MCF 10A (cell line): ENCODE measurements around the gene DLX2. TPM values are rescaled to one million over a fixed set of nuclear protein-coding genes. Genes with fewer than 3 reads are reported as not detected.

Experiments
- BruUV-seq: library from RNA; stranded (reverse); fragments of 400-500 nt; replicated peaks from 2 replicates; lab custom pipeline; 2021; lab: Mats Ljungman, UMichigan
- CTCF ChIA-PET: fragments of 300-600 bp; sonication (Branson Sonifier 250); formaldehyde crosslinking; extraction: SDS; loops from one replicate; lab custom pipeline; 2021; ENCODE audit warnings: antibody characterized with exemption, inconsistent platforms; lab: Yijun Ruan, JAX
- POLR2A ChIA-PET: fragments of 300-600, 350-650 bp; sonication (Branson Sonifier 250); formaldehyde crosslinking; extraction: SDS; loops from one replicate; lab custom pipeline; 2020; ENCODE audit warnings: antibody characterized with exemption, inconsistent platforms; lab: Yijun Ruan, JAX
- DNase-seq: peaks from one replicate; pipeline ENCODE4 v3.0.0-alpha.2; 2018; ENCODE audit not compliant: unreplicated experiment
- H3K27ac Mint-ChIP-seq: one replicate; pipeline ENCODE4 v1.8.0; 2022; ENCODE audit warnings: mild to moderate bottlenecking, low read depth, mixed read lengths; ENCODE audit not compliant: unreplicated experiment
- H3K27me3 Mint-ChIP-seq: one replicate; pipeline ENCODE4 v1.8.0; 2022; ENCODE audit warnings: mixed read lengths; ENCODE audit not compliant: insufficient read depth, unreplicated experiment
- H3K36me3 Mint-ChIP-seq: one replicate; pipeline ENCODE4 v1.8.0; 2022; ENCODE audit warnings: mild to moderate bottlenecking, moderate library complexity, mixed read lengths; ENCODE audit not compliant: insufficient read depth, unreplicated experiment
- H3K4me1 Mint-ChIP-seq: one replicate; pipeline ENCODE4 v1.8.0; 2022; ENCODE audit warnings: mixed read lengths; ENCODE audit not compliant: insufficient read depth, unreplicated experiment
- H3K4me3 Mint-ChIP-seq: one replicate; pipeline ENCODE4 v1.8.0; 2022; ENCODE audit warnings: mild to moderate bottlenecking, moderate library complexity, mixed read lengths; ENCODE audit not compliant: unreplicated experiment
- H3K9me3 Mint-ChIP-seq: one replicate; pipeline ENCODE4 v1.8.0; 2022; ENCODE audit warnings: mixed read lengths; ENCODE audit not compliant: unreplicated experiment
- intact Hi-C: fragments of 100-400 bp; cut with micrococcal nuclease; formaldehyde crosslinking; loops from 2 replicates; pipeline ENCODE4 v1.14.1; 2022
- total RNA-seq: library from RNA; stranded (reverse); gene quantifications from 2 replicates; pipeline ENCODE4 v1.2.3, GENCODE V29; 2022
- TF ChIP-seq, protein P1 (sequence below): fragments of 200-600 bp; IDR thresholded peaks from one replicate; pipeline ENCODE4 v1.8.0; 2022; ENCODE audit warnings: antibody characterized with exemption, mild to moderate bottlenecking; ENCODE audit not compliant: unreplicated experiment

Gene DLX2
- total RNA-seq, 1 experiment from 2014 or later: 1.1 TPM

DNA sequence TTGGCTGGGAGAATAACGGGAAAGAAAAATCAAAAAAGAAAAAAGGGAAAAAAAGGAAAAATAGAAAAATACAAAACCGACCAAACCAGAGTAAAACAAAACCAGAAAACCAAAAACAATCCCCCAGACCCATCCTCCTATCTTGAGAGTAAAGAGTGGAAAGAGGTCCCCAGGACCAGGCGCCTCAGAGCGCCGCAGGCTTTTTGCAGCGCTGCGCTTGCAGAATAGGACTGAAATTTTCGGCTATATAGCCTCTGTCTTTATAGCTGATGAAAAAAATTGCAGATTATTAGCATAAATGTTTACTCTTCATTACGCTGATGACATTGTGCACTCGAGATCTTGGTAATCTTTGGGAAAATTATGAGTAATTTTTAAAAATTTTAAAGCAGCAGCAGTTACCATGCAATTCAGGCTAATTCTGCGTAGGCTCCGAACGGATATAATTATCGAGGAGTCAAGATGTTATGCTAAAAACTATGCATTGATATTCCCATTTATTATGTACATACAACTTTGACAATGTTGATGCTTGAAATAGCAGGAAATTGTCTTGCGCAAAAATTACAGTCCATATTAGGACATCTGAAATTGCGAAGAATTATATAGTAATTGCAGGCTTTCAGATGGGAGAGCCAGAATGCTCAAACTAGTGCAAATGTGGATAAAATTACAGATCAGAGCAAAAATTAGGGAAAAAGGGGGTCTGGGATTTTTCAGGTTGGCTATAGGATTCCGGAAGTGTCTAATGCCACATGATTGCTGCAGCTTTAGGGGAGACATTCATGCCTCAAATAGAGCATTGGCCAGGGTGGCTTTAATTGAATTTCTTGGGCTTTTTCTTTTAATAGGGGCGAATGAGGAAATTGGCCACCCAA, 9.0 kb downstream of the DLX2 start:
- Mint-ChIP-seq H3K4me1 (peaks cover 30% of the 10 kb centered on the region), H3K4me3 (peak overlapping the region; percentile 77), H3K27me3 (no peaks in the 10 kb centered on the region), H3K27ac (no peak overlapping the region), H3K9me3 (no peaks in the 10 kb centered on the region), H3K36me3 (no peaks in the 10 kb centered on the region)
- ChIA-PET POLR2A (interaction anchor here (0.6 to 0.7 kb wide), 3 partner anchors 91 to 1355 kb away, joined by 3 read pairs; no protein-coding TSS in a partner anchor), CTCF (interaction anchor here (0.6 kb wide), 1 partner anchor 37 kb away, joined by 3 read pairs; no protein-coding TSS in a partner anchor)
- no peak for DNase-seq
- intact Hi-C loops: no loop called here
- BruUV-seq: no TSS peak
- TF ChIP-seq, protein P1, sequence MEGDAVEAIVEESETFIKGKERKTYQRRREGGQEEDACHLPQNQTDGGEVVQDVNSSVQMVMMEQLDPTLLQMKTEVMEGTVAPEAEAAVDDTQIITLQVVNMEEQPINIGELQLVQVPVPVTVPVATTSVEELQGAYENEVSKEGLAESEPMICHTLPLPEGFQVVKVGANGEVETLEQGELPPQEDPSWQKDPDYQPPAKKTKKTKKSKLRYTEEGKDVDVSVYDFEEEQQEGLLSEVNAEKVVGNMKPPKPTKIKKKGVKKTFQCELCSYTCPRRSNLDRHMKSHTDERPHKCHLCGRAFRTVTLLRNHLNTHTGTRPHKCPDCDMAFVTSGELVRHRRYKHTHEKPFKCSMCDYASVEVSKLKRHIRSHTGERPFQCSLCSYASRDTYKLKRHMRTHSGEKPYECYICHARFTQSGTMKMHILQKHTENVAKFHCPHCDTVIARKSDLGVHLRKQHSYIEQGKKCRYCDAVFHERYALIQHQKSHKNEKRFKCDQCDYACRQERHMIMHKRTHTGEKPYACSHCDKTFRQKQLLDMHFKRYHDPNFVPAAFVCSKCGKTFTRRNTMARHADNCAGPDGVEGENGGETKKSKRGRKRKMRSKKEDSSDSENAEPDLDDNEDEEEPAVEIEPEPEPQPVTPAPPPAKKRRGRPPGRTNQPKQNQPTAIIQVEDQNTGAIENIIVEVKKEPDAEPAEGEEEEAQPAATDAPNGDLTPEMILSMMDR: no peak

DNA sequence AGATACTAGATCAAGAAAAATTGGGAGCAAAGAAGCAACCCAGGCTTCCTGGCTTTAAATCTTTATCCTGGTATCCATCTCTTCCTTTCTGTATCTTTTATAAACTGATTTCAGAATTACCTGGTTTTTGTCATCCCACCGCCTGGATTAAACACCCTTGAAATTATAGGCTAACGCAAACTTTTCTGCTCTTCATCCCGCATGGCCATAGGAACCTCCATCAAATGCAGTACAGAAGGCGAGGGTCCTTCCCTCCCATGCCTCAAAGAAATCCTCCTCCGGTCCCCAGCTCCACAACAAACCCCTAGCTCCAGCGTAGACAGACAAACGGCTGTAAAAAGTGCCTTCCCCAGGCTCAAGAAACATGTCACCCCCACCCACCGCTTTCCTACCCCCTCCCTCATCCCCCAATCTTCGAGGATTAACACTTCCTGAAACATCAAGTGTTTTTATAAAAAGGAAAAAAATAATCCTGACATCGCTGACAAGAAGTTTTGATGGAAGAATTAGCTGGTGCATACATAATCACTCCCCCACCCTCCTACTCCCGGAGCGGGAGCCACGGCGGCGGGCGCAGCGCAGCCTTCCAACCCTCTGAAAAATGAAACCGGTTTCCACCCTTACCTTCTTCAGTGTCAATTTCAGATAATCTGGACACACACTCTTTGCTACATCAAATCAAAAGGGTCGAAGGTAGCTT, 9.8 kb downstream of the DLX2 start:
- Mint-ChIP-seq H3K36me3 (no peaks in the 10 kb centered on the region), H3K27ac (no peak overlapping the region), H3K4me1 (peaks cover 26% of the 10 kb centered on the region), H3K9me3 (no peaks in the 10 kb centered on the region), H3K27me3 (no peaks in the 10 kb centered on the region), H3K4me3 (no peak overlapping the region)
- ChIA-PET POLR2A (interaction anchor here (0.6 to 0.9 kb wide), 4 partner anchors 73 to 1354 kb away, joined by 3 read pairs; partner anchors contain the start of gene SLC25A12), CTCF (interaction anchor here (0.6 kb wide), 1 partner anchor 38 kb away, joined by 3 read pairs; no protein-coding TSS in a partner anchor)
- intact Hi-C loops: no loop called here
- DNase-seq: no peak
- TF ChIP-seq, protein P1: no peak
- BruUV-seq: no TSS peak

DNA sequence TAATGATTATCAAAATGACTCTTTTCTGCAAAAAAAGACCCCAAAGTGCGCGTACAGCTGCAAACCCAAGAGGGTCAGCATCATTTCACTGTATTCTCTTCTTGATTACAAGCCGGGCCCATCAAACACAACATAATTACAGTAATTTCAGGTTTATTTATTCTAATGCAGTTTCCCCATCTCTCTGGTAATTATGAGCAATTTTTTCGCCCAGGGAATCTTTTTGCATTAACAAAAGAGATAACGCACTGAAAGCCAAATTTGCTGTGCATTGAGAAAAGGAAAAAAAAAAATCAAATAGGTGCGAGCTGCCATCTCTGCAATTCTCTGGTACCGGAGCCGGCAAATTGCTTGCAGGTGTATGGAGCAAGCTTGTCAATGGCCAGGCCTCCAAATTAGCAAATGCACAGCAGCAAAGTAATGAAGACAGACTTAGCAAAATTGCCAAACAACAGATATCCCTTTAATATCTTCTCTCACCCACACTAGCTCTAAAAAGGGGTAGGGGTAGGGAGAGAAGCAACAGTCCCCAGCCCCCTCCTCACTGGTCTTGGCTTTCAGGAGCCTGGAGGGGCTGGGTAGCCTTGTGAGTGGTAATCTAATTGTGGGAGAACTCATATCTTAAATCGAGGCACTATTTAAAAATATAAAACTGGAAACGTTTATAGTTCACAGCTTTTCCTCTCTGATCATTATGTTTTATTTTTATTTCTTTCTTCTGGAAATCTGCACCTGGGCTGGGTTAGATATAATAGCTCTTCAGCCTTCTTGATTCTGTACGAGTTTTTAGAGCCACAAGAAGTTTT, 10.7 kb downstream of the DLX2 start:
- H3K27ac Mint-ChIP-seq: no peak overlapping the region
- H3K36me3 Mint-ChIP-seq: no peaks in the 10 kb centered on the region
- BruUV-seq: no TSS peak
- CTCF ChIA-PET: interaction anchor here (0.5 to 1.4 kb wide), 3 partner anchors 8 to 52 kb away, joined by 3 to 4 read pairs (median 4); partner anchors contain the start of gene DLX2
- TF ChIP-seq, protein P1: no peak
- no peaks in the 10 kb centered on the region for H3K9me3 Mint-ChIP-seq
- H3K4me1 Mint-ChIP-seq: peaks cover 19% of the 10 kb centered on the region
- no peak for DNase-seq
- H3K4me3 Mint-ChIP-seq: no peak overlapping the region
- no peaks in the 10 kb centered on the region for H3K27me3 Mint-ChIP-seq
- intact Hi-C loops: no loop called here
- POLR2A ChIA-PET: interaction anchor here (0.6 to 1.3 kb wide), 4 partner anchors 26 to 198 kb away, joined by 3 to 4 read pairs (median 3); partner anchors contain the start of gene SLC25A12
